Midbrain (tissue), 1 donor: ENCODE data around the gene AFTPH.
"Not testable (repeated sequence)": the region's sequence is repeated elsewhere in the genome, so short reads cannot be mapped to it uniquely, and the experiment has no call there.

Experiments
- DNase-seq: peaks from one replicate; lab custom pipeline; 2025; lab: John Stamatoyannopoulos, UW

The AFTPH gene

DNA sequence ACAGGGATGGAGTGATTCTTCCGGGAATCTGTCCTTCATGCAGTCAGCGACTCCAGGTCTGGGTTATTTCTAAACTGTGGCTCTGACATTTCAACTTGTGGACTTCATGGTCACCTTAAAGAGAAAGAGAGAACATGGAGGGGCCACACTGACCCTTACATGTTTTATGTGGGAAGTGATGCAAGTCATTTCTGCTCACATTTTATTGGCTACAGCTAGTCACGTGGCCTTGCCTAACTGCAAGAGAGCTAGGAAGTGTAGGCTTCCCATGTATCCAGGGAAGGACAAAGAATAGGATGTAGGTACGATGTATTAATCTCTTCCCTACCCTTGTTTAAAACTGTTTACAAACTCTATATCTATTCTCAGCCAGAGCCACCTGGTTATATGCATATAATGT, 30.3 kb upstream of the AFTPH start:
- no peak for DNase-seq

- no peak for DNase-seq
These were observed 25.7 kb upstream of the AFTPH start for GRCh38 chr2:64498438-64498837.

DNA sequence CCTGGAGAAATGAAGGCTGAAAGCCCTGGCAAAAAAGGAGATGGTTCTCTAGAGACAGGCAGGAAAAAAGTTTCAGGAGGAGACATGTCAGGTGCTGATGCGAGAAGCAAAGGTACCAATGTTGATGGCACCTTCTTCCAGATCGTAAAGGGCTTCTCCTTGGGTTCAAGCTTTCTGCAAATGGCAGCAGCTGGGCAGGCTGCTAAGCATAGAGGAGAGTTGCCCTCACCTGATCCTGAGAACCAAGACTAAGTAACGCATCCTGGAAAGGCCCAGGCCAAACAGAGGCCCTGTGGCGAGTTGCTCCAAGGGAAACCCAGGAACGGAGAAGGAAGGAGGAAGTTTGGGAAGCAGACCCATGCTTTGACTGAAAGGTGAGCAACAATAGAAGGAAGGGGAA, 23.6 kb upstream of the AFTPH start:
- DNase-seq: no peak

DNA sequence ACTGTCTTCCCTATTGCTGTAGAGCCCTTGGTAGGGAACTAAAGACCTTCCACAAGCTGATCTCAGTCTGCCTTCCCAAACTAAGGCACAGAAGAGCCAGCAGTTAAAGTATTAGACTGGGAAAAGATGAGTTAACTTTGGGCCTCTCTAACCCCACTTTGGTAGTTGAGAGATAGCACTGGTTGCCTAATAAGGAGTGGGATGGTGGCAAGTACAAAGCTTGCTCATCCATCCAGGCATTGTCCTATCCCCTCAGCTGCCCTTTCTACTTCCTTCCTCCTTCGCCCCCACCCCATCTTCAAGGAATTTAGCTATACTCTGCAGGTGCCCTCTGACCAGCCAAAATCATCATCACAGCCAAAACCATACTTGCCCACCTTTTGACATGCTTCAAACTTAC, 22.2 kb upstream of the AFTPH start:
- no peak for DNase-seq

DNA sequence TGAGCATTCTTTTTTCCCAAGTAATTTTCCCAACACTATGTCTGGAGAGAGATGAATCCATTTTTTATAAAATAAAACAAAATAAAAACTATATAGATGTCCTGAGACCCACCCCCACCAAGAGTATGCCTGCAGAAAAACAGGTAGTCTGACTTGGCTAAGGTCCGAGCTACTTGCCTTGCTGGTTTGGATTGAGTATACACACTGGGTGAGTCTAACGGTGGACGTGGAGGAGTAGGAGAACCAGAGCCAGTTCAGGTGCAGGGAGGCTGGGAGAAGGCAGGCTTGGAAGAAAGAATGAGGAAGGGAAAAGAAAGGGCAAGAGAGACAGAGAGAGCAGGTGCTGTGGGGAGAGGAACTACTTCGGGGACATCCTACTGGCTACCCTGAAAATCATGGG, 21.3 kb upstream of the AFTPH start:
- no peak for DNase-seq

DNA sequence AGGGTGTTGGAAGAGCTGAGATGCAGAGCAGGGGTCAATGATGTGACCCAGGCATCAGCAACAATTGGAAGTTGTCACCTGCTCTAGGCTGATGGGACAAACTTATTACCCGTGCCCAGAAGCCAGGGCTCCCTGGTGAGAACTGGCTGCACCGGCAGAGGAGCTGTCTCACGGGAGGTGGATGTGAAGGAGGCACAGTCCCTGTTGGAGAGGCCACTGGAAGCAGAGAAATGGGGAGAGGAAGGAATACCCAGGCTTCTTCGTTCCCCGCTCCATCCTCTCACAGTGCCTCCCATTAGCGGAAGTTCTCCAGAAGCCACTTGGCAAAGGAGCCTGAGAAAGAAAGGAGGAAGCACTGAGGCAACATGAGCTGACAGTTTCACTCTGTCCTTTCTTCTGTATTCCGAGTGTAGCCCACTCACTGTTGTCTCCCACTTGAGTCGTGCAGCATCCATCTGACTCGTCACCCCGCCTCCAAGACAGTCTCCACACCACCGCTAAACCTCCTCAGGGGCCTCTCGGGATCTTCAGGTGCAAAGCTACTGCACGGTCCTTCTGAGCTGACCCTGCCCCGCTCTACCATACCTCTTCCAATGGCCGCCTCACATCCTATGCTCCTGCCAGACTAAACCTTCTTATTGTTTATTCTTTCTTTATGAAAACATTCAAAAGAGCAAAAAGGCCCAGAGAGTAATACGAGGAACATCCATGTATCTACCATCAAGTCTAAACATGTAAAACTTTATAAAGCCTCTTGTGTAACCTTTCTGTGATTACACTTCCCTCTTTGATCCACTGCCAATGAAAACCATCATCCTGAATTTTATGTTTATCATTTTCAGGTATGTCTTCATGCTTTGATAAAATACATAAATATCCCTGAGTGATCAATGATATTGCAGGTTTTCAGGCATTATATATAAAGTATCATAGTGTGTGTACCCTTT, 19.1 kb upstream of the AFTPH start:
- no peak for DNase-seq

DNA sequence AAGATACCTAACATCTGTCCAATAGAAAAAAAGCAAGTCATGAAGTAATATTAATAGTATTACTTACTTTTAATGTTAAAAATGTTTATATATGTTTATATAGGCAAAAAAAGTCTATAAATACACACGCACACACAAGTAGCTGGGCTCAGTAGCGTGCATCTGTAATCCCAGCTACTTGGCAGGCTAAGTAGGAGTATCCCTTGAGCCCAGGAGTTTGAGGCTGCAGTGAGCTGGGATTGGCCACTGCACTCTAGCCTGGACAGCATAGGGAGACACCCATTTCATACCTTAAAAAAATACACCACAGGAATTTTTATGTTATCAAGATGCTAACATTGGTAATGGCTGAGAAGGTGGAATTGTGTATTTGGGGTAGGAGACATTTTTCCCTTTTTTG, 17.4 kb upstream of the AFTPH start:
- no peak for DNase-seq

DNA sequence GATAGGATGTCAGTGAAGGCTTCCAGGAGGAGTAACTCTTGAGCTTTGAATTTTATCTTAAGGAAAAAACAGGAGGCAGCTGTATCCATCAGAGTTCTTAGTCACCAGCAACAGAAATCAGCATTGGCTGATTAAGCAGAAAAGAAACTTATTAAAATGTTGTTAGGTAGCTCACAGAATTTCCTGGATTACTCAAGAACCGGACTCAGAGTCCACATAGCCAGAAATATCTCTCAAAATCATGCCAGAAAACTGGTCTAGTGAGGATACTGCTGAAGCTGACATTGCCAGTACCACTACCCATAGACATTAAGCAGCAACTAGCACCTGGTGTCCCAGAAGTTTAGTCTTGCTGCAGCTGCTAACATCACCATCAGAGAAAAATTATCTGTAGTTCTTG, 10.1 kb upstream of the AFTPH start:
- no peak for DNase-seq

- peak; percentile 47 for DNase-seq
These were observed 9.0 kb upstream of the AFTPH start for GRCh38 chr2:64515086-64515485.

DNA sequence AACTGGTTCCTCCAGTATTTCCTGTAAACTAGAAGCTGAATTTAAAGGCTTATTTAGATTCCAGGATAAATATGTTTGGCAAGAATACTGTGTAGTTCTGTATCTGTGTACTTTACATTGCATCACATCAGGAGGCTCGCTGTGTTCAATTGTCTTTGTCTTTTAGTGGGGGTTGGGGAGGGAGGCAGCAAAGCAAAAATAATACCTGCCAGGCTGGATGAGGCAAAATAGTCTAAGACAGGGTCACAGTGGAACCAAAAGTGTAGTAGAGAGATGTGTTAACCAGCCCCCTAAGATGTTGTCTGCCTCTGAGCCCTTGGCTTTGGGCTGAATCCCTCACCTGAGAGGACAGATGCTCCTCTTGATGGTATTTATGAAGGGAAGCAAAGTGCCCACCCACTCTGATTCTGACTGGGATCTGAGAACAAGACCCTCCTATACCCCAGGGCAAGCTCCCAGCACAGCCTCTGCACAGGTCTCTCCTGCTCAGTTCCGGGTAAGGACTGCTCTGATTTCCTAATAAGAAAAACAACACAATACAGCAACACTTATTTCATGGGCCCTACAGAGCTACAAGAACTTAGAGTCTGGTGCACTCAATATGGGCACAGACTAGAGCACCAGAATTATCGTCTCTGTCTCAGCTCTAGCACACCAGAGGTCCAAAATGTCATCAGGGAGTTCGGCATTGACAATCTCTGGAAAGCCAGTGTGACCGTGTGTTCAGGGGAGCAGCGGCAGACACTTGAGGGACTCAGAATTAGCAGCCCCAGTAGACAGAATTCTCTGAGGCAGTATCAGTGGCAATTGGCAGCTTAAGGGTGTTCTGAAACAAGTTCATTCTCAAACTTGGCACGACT, 7.2 kb upstream of the AFTPH start:
- no peak for DNase-seq

- DNase-seq: no peak
These were observed 6.6 kb upstream of the AFTPH start for GRCh38 chr2:64517511-64517884.

GRCh38 chr2:64522843-64523428, 1.2 kb upstream of the AFTPH start:
- peak; percentile 87 for DNase-seq

- DNase-seq: peak; percentile 33
These were observed 632 bp downstream of the AFTPH start for GRCh38 chr2:64524604-64525316.

GRCh38 chr2:64525317-64525613, 1.1 kb downstream of the AFTPH start:
- no peak for DNase-seq

- no peak for DNase-seq
These were observed 1.9 kb downstream of the AFTPH start for GRCh38 chr2:64526034-64526433.

- DNase-seq: not testable (repeated sequence)
These were observed 6.8 kb downstream of the AFTPH start for GRCh38 chr2:64530946-64531345.

DNA sequence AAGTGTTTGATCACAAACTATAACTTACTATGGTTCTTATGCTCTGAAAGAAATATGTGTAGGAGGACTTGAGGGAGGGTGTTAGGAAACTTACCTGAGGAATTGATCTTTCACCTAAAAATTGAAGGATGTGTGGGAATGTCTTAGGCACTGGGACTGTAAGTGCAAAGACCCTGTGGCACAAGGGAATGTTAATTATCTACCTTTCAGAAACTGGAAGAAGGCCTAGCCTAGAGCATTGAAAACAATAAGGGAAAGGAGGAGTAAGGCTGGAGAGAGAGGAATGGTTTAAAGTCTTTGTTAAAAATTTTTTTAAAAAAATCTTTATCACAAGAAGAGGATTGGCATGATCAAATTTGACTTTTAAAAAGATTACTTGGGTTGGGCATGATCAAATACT, 7.9 kb downstream of the AFTPH start:
- DNase-seq: no peak

GRCh38 chr2:64533882-64534281, 9.8 kb downstream of the AFTPH start:
- no peak for DNase-seq

DNA sequence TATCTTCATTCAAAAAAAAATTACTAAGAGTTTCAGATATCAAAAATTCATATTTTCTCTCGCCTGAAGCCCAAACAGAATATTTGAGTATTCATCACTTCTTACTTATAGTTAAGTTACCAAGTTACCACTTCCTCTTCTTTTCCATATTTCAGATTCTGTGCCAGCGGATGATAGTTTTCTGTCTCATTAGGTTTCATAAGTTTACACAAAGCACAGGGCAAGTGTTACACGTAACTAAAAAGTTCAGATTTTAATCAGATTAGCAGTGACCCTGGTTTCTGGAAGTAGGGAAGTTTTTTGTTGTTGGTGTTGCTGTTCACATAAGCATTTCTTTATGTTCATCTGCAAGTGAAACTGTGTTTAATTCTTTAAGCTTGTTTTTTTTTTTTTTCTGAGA, 10.2 kb downstream of the AFTPH start:
- no peak for DNase-seq

DNA sequence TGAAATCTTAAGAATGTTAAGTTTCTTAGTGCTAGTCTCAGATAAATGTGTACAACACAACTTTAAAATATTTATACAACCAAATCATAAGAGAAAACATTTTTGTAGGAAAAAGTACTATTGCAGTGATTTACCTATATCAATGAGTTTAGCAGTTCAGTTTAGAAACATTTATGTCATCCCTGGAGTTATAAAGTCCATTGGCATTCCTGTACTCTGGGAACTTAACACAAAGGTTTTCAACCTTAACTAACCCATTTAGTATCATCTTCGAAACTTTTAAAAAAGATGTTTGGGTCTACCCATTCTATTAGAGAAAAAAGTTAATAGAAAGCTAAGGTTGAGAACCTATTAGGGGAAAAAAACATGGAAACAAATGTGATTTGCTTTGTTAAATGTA, 10.9 kb downstream of the AFTPH start:
- DNase-seq: no peak

DNA sequence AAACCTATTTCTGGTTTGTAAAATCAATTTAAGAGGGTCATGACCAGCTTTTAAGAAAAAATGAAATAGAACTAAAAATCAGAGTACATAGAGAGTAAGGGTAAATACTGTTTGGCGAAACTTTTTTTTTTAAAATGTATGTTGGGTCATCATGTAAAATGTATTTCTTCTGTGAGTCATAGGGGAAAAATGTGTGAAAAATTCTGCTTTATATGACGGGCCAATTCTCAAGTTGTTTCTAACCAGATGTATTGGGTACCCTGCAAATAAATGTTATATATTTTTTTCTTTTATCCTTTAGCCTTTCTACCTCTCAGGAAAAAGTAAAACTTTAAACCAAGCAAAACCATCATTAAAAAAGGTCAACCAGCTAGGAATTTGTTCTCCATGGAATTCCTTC, 13.9 kb downstream of the AFTPH start:
- no peak for DNase-seq

DNA sequence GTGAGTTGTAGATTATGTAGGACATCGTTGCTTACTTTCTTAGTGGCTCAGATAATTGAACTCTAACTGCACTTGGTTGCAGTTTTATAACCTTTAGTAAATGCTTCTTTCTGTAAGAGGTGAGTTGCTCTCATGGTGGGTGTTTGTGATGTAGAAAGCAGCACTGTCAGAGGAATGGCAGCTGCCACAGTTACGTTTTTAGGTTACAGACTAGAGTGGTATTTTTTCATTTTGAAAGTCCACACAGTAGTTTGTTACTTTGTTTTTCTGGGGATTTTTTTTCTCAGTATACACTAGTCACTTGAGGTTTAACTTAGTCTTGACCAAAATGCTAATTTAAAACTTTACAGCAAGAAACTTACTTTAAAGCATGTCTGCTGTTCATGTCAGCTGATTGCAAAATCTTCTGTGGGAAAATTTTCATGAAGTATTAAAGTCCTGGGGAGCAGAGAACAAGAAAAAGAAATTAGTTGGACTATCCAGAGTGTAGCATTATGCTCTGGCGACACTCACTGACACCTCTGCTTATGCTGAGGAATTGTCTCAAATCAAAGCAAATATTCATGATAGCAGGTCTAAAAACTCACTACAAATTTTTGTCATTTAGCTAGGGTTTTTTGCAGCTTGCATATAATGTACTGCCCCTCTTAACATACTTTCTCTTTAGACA, 14.8 kb downstream of the AFTPH start:
- no peak for DNase-seq
